ENCODE results near the gene EFHB.

DNA sequence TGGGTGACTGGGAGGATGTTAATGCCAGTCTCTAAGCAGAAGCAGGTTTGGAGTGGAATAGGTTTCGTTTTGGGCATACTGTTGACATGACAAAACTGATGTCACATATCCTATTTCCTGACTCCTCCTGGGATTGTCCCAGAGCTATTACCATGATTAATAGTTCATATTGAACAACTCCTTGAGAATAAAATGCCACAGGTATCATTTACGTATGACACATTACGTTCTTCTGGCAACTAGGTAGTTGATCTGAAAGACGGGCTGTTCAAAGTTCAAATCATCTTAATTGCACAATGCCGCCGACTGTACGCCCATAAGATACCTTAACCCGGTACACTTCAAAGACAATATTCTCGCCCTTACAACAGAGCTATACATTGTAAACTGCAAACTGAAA is 11.5 kb upstream of the EFHB start:
- no peak for TF ChIP-seq STAT3 (IDR thresholded peaks at IDR 0.05; ENCODE audit: low read depth, low read length)
- no peak for TF ChIP-seq EP300 (IDR thresholded peaks at IDR 0.05; ENCODE audit: borderline replicate concordance in 1 of 2, control insufficient read depth in 1 of 2, low read depth in 2 of 2, low read length in 2 of 2)
- TF ChIP-seq, protein P1, sequence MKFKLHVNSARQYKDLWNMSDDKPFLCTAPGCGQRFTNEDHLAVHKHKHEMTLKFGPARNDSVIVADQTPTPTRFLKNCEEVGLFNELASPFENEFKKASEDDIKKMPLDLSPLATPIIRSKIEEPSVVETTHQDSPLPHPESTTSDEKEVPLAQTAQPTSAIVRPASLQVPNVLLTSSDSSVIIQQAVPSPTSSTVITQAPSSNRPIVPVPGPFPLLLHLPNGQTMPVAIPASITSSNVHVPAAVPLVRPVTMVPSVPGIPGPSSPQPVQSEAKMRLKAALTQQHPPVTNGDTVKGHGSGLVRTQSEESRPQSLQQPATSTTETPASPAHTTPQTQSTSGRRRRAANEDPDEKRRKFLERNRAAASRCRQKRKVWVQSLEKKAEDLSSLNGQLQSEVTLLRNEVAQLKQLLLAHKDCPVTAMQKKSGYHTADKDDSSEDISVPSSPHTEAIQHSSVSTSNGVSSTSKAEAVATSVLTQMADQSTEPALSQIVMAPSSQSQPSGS (IDR thresholded peaks at IDR 0.05; ENCODE audit: low read length), result no peak
- no peak for TF ChIP-seq TAF1 (IDR thresholded peaks at IDR 0.05; ENCODE audit: borderline replicate concordance, low read depth, low read length)
- TF ChIP-seq POLR2A (IDR thresholded peaks at IDR 0.05; ENCODE audit: low read depth, low read length), result no peak

Data from GM12878 (cell line).